HL-60 (cell line): ENCODE measurements around the gene TOR1AIP2.

Source experiments
- DNase-seq, 2 experiments: peaks; one replicate each; pipeline ENCODE4 v3.0.0-alpha.2; 2010 to 2020; ENCODE audit warnings: low read depth in 1 of 2, low spot score in 1 of 2
- H3K27ac ChIP-seq: fragments of 250-450 bp; sonication (Bioruptor Pico); replicated peaks from 2 replicates; pipeline ENCODE4 v1.5.1; 2020; ENCODE audit warnings: mild to moderate bottlenecking, moderate library complexity
- H3K27me3 ChIP-seq: fragments of 250-450 bp; sonication (Bioruptor Pico); 2 replicates; pipeline ENCODE4 v1.5.1; 2021; ENCODE audit warnings: mild to moderate bottlenecking, moderate library complexity; ENCODE audit not compliant: insufficient read depth, poor library complexity, severe bottlenecking
- H3K4me3 ChIP-seq: replicated peaks from 2 replicates; pipeline ENCODE4 v1.5.1; 2011; ENCODE audit warnings: mild to moderate bottlenecking, control low read depth, low read length; ENCODE audit not compliant: insufficient read depth
- CTCF ChIP-seq: IDR thresholded peaks from one replicate; pipeline ENCODE4 v1.5.1; 2011; ENCODE audit warnings: low read length, control low read depth, inconsistent platforms; ENCODE audit not compliant: insufficient read depth
- GABPA ChIP-seq: IDR thresholded peaks from 2 replicates; pipeline ENCODE4 v1.6.1; 2012; ENCODE audit warnings: low read depth
- POLR2AphosphoS5 ChIP-seq: IDR thresholded peaks from 2 replicates; pipeline ENCODE4 v1.6.1; 2012; ENCODE audit warnings: low read depth
- REST ChIP-seq: IDR thresholded peaks from 2 replicates; pipeline ENCODE4 v1.6.1; 2012; ENCODE audit warnings: low read depth; ENCODE audit not compliant: insufficient replicate concordance
- SPI1 ChIP-seq: IDR thresholded peaks from 2 replicates; pipeline ENCODE4 v1.6.1; 2012; ENCODE audit warnings: low read depth, mild to moderate bottlenecking, borderline replicate concordance

Gene TOR1AIP2

GRCh38 chr1:179876300-179876715 lies 1.3 kb downstream of the TOR1AIP2 start:
- peak; percentile 35 to 50 for DNase-seq
- H3K27me3 ChIP-seq = no peaks in the 10 kb centered on the region
- H3K27ac ChIP-seq = peak overlapping the region; percentile 42
- no peak for TF ChIP-seq REST
- peak; percentile 8; the same call in 1 of the 2 replicates for TF ChIP-seq SPI1
- peak overlapping the region; percentile 81 for H3K4me3 ChIP-seq

- H3K27ac ChIP-seq = no peak overlapping the region
- no peaks in the 10 kb centered on the region for H3K27me3 ChIP-seq
- DNase-seq = no peak
- H3K4me3 ChIP-seq = peak overlapping the region; percentile 13; the same call in 1 of the 2 replicates
- TF ChIP-seq REST (no peak), SPI1 (no peak)
Observed at GRCh38 chr1:179875596-179876299, 1.9 kb downstream of the TOR1AIP2 start.

- TF ChIP-seq SPI1 = no peak
- Histone ChIP-seq H3K27ac (no peak overlapping the region), H3K4me3 (no peak overlapping the region), H3K27me3 (no peaks in the 10 kb centered on the region)
- no peak for DNase-seq
Observed at GRCh38 chr1:179873438-179873851, 4.2 kb downstream of the TOR1AIP2 start.

GRCh38 chr1:179872558-179872957 lies 5.0 kb downstream of the TOR1AIP2 start:
- TF ChIP-seq CTCF (no peak), SPI1 (no peak), REST (no peak), GABPA (no peak), POLR2AphosphoS5 (no peak)
- no peaks in the 10 kb centered on the region for H3K27me3 ChIP-seq

More at GRCh38 chr1:179872558-179872957, 5.0 kb downstream of the TOR1AIP2 start:
- Histone ChIP-seq H3K27ac (no peak overlapping the region), H3K4me3 (no peak overlapping the region)
- DNase-seq = no peak
